ELF-1 (cell line): ENCODE results near the gene CPT1B.
"Not testable (repeated sequence)": the region's sequence is repeated elsewhere in the genome, so short reads cannot be mapped to it uniquely, and the experiment has no call there.

ENCODE experiments used
- DNase-seq: peaks from one replicate; pipeline ENCODE4 v3.0.0-alpha.2; 2016; ENCODE audit warnings: low read depth, low spot score

CPT1B gene

GRCh38 chr22:50609599-50609998 is 31.4 kb upstream of the CPT1B start:
- no peak for DNase-seq

DNA sequence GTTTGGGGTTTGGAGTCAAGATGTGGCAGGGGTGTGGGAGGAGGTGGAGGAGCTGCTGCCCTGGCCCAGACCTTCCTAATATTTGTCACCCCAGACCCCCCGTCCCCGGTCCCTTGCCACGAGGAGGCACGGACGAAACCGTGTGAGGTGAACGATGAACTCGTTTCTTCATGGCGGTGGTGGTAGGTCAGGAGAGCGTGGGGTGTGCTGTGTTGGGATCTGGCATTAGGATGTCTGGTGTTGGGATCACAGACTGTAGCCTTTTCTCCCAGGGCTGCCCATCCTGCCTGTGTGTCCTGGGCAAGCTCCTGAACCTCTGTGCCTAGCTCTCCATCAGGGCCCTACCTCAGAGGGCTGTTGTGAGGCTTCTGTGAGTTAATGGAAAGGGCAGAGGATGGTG is 30.8 kb upstream of the CPT1B start:
- DNase-seq, result no peak

GRCh38 chr22:50608058-50608840 is 30.0 kb upstream of the CPT1B start:
- not testable (repeated sequence) for DNase-seq

DNA sequence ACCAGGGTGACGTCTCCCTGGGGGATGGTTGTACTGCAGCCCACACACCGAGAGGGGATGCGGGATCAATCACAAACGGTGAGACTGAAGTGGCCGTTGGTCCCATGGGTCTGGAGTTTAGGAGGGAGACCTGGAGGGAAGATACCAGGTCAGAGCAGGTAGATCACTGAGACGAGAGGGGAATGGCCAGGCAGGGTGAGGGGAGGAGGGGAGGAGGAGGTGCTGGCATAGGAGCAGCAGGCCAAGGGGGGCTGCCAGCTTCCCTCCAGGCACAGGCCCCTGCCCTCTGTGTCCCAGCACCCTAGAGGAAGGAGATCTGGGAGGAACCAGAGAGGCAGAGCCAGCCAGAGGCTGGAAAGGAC is 29.4 kb upstream of the CPT1B start:
- no peak for DNase-seq

DNA sequence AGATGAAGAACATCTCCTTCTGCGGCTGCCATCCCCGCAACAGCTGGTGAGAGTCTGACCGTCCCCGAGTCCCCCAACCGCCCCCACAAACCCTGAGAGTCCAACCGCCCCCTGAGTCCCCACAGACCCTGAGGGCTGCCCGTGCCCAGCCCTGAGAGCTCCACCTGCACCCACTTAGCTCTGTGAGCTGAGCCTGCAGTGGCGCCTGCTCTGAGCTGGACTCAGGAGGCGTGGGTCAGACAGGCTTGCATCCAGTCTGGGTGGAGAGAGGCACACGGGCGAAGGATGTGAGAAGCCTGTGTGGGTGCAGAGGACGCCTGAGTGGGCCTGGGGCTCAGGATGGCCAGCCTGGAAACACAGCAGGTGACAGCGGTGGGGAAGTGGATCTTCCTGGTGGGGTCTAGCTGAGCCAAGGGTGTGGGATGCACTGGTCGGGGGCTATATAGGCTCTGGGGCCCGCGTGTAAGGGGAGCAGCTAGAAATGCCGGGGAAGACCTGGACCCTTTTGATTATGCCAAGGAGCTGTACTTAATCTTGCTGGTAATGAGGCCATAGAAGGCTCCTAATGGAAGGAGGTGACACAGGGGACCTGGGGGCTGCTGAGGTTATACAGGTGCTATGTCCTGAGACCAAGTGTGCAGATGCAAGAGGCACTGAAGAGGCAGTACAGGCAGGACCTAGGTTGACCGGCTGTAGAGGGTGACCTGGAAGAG is 28.9 kb upstream of the CPT1B start:
- DNase-seq, result no peak

- no peak for DNase-seq
Observed at GRCh38 chr22:50606165-50606945, 28.1 kb upstream of the CPT1B start.

DNA sequence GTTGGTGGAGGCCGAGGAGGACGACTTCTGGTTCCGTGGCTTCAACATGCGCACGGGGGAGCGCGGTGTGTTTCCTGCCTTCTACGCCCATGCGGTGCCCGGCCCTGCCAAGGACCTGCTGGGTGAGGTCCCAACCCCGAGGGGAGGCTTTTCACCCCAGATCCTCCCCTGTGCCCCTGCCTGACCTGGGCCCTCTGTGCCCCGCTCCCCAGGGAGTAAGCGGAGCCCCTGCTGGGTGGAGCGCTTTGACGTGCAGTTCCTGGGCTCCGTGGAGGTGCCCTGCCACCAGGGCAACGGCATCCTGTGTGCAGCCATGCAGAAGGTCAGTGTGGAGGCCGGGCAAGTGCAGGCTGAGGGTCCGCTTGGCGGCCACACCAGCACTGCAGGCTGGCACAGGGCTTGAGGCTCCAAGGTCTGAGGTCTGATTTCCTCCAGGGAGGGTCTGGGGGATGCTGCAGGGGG is 27.4 kb upstream of the CPT1B start:
- no peak for DNase-seq

DNA sequence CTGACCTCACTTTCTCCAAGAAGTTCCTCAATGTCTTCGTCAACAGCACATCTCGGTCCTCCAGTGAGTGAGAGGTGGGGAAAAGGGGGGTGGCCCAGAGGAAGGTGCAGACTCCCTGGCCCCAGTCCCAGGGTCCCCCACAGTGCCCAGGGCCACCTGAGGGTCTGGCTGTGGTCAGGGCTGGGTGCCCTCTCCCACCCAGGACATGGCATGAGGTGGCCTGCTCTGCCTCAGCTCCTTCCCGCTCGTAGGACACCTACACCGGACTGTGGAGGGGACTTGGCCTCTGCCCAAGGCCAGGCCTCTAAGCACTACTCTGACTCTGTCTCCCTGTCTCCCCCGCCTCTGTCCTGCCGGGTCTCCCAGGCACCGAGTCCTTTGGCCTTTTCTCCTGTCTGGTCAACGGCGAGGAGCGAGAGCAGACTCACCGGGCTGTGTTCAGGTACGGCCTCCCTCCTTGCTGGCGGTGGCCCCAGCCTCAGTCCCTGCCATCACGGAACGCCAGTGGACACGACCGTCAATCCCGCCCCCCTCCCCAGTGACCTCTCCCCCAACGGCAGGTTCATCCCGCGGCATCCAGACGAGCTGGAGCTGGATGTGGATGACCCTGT is 26.9 kb upstream of the CPT1B start:
- no peak for DNase-seq

DNA sequence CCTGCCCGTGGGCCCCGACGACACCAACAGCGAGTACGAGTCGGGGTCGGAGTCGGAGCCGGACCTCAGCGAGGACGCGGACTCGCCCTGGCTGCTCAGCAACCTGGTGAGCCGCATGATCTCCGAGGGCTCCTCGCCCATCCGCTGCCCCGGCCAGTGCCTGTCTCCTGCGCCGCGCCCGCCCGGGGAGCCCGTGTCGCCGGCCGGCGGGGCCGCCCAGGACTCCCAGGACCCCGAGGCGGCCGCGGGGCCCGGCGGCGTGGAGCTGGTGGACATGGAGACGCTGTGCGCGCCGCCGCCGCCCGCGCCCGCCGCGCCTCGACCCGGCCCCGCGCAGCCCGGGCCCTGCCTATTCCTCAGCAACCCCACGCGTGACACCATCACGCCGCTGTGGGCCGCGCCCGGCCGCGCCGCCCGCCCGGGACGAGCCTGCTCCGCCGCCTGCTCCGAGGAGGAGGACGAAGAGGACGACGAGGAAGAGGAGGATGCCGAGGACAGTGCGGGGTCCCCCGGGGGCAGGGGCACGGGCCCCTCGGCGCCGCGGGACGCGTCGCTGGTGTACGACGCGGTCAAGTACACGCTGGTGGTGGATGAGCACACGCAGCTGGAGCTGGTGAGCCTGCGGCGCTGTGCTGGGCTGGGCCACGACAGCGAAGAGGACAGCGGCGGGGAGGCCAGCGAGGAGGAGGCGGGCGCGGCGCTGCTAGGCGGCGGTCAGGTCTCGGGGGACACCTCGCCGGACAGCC is 26.2 kb upstream of the CPT1B start:
- DNase-seq, result no peak

GRCh38 chr22:50603511-50604255 is 25.5 kb upstream of the CPT1B start:
- DNase-seq, result no peak

DNA sequence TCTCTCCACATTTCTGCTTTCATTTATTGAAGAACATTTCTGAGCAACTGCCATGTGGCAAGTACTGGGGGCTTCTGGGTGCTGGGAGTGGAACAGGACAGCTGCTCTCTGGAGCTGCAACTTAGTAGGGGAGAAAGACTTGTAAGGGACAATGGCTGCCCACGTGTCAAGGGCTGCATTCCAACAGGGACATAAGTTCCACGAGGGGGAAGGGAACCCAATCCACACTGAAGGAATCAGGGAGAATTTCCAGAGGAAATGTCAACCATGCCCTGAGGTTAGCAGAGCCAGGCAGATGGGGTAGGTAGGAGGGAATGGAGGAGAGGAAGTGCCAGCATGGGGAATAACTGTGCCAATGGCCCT is 24.1 kb upstream of the CPT1B start:
- DNase-seq, result no peak

DNA sequence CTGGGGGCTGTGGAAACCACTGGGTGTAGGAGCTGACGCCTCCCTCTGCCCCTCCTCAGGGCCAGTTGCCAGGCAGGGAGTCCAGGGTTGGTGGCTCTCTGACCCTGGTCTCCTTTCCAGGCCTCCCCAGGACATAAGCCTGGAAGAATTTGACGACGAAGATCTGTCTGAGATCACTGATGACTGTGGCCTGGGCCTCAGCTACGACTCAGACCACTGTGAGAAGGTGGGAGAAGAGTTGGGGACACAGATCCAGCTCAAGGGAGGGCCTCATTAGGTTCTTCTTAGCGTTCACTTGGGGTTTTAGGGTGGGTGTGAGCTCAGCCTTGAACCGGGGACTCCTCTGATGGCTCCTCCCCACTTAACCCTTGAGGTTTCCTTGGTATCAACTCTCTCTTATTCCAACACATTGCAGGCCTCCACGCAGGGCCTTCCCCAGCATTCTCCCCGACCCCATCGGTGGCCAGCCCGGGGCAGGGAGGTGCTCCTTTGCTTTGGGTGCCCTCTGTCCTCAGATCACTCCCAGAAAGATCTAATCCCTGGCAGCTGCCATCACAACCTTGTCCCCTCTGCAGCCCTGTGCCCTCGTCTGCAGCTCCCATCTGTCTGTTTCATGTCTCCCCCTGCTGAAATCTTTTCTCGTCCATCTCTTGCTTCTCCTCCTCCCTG is 23.6 kb upstream of the CPT1B start:
- no peak for DNase-seq

DNA sequence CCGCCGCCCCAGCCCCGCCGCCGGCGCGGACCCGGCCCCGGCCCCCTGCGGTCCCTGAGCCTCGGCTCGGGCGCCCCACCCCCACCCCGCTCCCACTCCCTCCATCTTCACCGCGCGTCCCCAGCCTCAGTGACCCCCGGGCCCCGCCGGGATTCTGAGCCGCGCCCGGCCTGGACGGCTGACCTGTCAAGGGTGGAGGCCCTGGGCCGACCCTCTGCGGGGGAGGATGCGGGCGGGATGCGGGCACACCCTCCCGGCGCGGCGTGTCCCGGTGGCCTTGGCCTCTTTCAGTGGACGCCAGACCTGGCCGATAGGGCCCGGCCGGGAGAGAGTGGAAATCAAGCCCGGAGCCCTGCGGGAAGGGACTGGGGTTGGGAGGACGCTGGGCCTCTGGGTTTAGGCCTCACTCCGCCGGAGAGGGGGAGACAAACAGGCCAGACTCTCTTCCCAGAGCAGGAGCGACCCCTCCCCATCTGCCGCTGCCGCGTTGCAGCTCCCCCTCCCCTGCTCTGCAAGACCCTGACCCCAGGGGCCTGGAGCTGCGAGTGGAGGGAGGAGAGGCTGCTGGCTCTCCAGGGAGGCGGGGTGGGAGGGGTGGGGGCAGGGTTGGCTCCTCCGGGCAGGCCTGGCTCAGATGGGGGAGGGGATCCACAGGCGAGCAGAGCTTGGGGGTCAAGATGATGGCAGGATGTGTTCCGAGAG is 22.9 kb upstream of the CPT1B start:
- no peak for DNase-seq

- DNase-seq, result no peak
Observed at GRCh38 chr22:50600538-50600937, 22.3 kb upstream of the CPT1B start, which contains the start of gene MAPK8IP2. TSS of gene MAPK8IP2 (plus strand) at chr22:50600793. CDS start at chr22:50600819, 26 bp downstream.

GRCh38 chr22:50599816-50600455 is 21.7 kb upstream of the CPT1B start:
- DNase-seq, result peak; percentile 70

GRCh38 chr22:50597097-50597496 is 18.9 kb upstream of the CPT1B start:
- no peak for DNase-seq

- DNase-seq, result no peak
Observed at GRCh38 chr22:50595189-50595588, 17.0 kb upstream of the CPT1B start.

GRCh38 chr22:50587407-50587806 is 9.2 kb upstream of the CPT1B start:
- DNase-seq, result peak; percentile 59

DNA sequence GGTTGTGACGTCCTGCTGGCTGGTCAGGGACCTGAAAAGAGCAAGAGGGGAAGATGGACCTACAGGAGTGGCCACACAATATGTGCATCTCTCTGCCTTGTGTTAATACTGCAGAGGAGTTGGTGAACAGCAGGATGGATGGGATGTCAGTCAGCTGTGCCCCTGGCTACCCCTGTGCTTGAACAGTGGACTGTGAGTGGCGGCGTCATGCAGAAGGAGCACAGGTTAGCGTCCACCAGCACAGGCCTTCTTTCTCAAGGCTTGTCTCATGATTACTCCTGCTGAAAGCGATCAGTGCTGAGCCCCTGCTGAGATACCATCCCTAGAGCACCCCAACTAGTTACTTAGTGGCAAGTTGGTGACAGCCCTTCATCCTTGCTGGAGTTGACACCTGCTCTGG is 8.2 kb upstream of the CPT1B start:
- no peak for DNase-seq
